Right lobe of liver (tissue), 6 donors: ENCODE results near the gene GNAZ. TPM values are rescaled to one million over a fixed set of nuclear protein-coding genes. Genes with fewer than 3 reads are reported as not detected.

Source experiments
- ATAC-seq, 4 donors: fragments of 200-7000 bp; cut with Tn5 transposase; one replicate each; pipeline ENCODE4 v1.9.1; 2020; ENCODE audit warnings: mild to moderate bottlenecking in 4 of 4, moderate library complexity in 4 of 4
- DNase-seq, 3 donors: peaks; one replicate each; pipeline ENCODE4 v3.0.0-alpha.2; 2020
- H3K27ac ChIP-seq, 3 donors: fragments of 200-600 bp; one replicate each; pipeline ENCODE4 v1.8.0; 2022
- H3K27me3 ChIP-seq, 2 donors: fragments of 200-600 bp; one replicate each; pipeline ENCODE4 v1.8.0; 2022
- H3K36me3 ChIP-seq, 4 donors: fragments of 200-600 bp; sonication (generic) in 1 of 4; one replicate each; pipeline versions ENCODE4 v1.5.1 to v1.8.0; 2017 to 2022; ENCODE audit warnings: control low read depth in 1 of 4
- H3K4me1 ChIP-seq, 4 donors: fragments of 200-600 bp; sonication (generic) in 1 of 4; one replicate each; pipeline versions ENCODE4 v1.5.1 to v1.8.0; 2017 to 2022; ENCODE audit warnings: control low read depth in 1 of 4
- H3K4me3 ChIP-seq, 3 donors: fragments of 200-600 bp; one replicate each; pipeline ENCODE4 v1.8.0; 2022
- H3K9me3 ChIP-seq, 4 donors: fragments of 200-600 bp; sonication (generic) in 1 of 4; one replicate each; pipeline versions ENCODE4 v1.5.1 to v1.8.0; 2017 to 2022; ENCODE audit warnings: control low read depth in 1 of 4
- CTCF ChIP-seq, 4 donors: fragments of 200-600 bp in 3 of 4; fragments of 450-650 bp in 1 of 4; IDR thresholded peaks; one replicate each; pipeline versions ENCODE4 v1.5.1 to v1.8.0; 2016 to 2022; ENCODE audit warnings: antibody characterized with exemption in 4 of 4, mild to moderate bottlenecking in 2 of 4
- POLR2A ChIP-seq: fragments of 450-650 bp; IDR thresholded peaks from one replicate; pipeline ENCODE4 v1.6.1; 2017; ENCODE audit warnings: antibody characterized with exemption, mild to moderate bottlenecking
- WGBS: methylation state at CpG from one replicate; pipeline ENCODE4 v1.1.6; 2018; ENCODE audit warnings: low coverage, low lambda C conversion rate; ENCODE audit not compliant: insufficient coverage; ENCODE audit errors: missing lambda C conversion rate; 5-methylcytosine and 5-hydroxymethylcytosine counted together
- intact Hi-C, 2 donors: fragments of 100-400 bp; cut with DNase I; formaldehyde crosslinking; loops; one replicate each; pipeline versions ENCODE4 v1.11.2 to v1.14.1; 2022
- total RNA-seq, 6 experiments: library from RNA; depleted of rRNA in 2 of 6; stranded (reverse); fragments of >200 nt in 2 of 6; fragmentation: NEBNext Ultra II Directional in 3 of 6; extraction: Animal tissue kit (Norgen Biotek cat#: 25700) in 3 of 6; gene quantifications; one replicate each; pipeline versions ENCODE4 v1.1.0 to v1.2.4, GENCODE V29; 2016 to 2023
- donor health status: DM: no; HTN: yes; CAD: no.
- donor health status: DM: no; HTN: no; CAD: no.
- donor health status: DM: no; HTN: no; CAD: no.
- donor health status: DM: no; HTN: yes; CAD: no.
- donor health status: DM: no; HTN: yes; CAD: no.

The GNAZ gene
- total RNA-seq, 6 experiments from 2014 or later = 0.15 to 1.5 (median 0.53) TPM

GRCh38 chr22:23029521-23030228, 40.6 kb upstream of the GNAZ start:
- 52% methylated on average over 9 of the region's 9 CpGs for WGBS
- no peaks in the 10 kb centered on the region for H3K27me3 ChIP-seq
- no peaks in the 10 kb centered on the region for H3K9me3 ChIP-seq
- intact Hi-C loops = no loop called here
- no peaks in the 10 kb centered on the region for H3K4me1 ChIP-seq
- DNase-seq = no peak
- ATAC-seq = no peak
- no peak overlapping the region for H3K27ac ChIP-seq
- TF ChIP-seq POLR2A (no peak), CTCF (IDR thresholded peaks at IDR 0.05) (no peak)
- H3K4me3 ChIP-seq = no peak overlapping the region
- no peaks in the 10 kb centered on the region for H3K36me3 ChIP-seq

GRCh38 chr22:23031381-23031780, 38.9 kb upstream of the GNAZ start:
- 77% methylated on average over 4 of the region's 4 CpGs for WGBS
- DNase-seq (no peak), ATAC-seq (no peak)
- H3K4me1 ChIP-seq = no peaks in the 10 kb centered on the region
- H3K36me3 ChIP-seq = no peaks in the 10 kb centered on the region
- no peak overlapping the region for H3K27ac ChIP-seq
- TF ChIP-seq POLR2A (no peak), CTCF (IDR thresholded peaks at IDR 0.05) (no peak)
- intact Hi-C loops = no loop called here
- H3K27me3 ChIP-seq = no peaks in the 10 kb centered on the region
- no peak overlapping the region for H3K4me3 ChIP-seq
- H3K9me3 ChIP-seq = no peaks in the 10 kb centered on the region

- Histone ChIP-seq H3K27ac (no peak overlapping the region), H3K27me3 (no peaks in the 10 kb centered on the region), H3K4me1 (no peaks in the 10 kb centered on the region), H3K4me3 (no peak overlapping the region), H3K9me3 (no peaks in the 10 kb centered on the region), H3K36me3 (no peaks in the 10 kb centered on the region)
- DNase-seq (no peak), ATAC-seq (no peak)
- intact Hi-C loops = no loop called here
- WGBS = 78% methylated on average over 1 of the region's 1 CpG
- TF ChIP-seq CTCF (IDR thresholded peaks at IDR 0.05) (no peak), POLR2A (no peak)
Measured at GRCh38 chr22:23031786-23032185, 38.5 kb upstream of the GNAZ start.

- ATAC-seq (no peak), DNase-seq (no peak)
- 88% methylated on average over 4 of the region's 4 CpGs for WGBS
- intact Hi-C loops = no loop called here
- no peak overlapping the region for H3K4me3 ChIP-seq
- H3K27me3 ChIP-seq = no peaks in the 10 kb centered on the region
- H3K36me3 ChIP-seq = no peaks in the 10 kb centered on the region
- no peaks in the 10 kb centered on the region for H3K9me3 ChIP-seq
- TF ChIP-seq POLR2A (no peak), CTCF (IDR thresholded peaks at IDR 0.05) (no peak)
- no peak overlapping the region for H3K27ac ChIP-seq
- no peaks in the 10 kb centered on the region for H3K4me1 ChIP-seq
Measured at GRCh38 chr22:23032658-23033057, 37.7 kb upstream of the GNAZ start.
